Purkinje cell (primary cell): ENCODE data around the gene GAB1. TPM values are rescaled to one million over a fixed set of nuclear protein-coding genes. Genes with fewer than 3 reads are reported as not detected.

ENCODE experiments used
- polyA plus RNA-seq: library from polyadenylated mRNA; unstranded; fragments of >200 nt; fragmentation: Nextera tagmentation; gene quantifications from 2 replicates; pipeline ENCODE4 v1.2.1, GENCODE V29; 2014

Gene GAB1
- 2.4 and 2.8 TPM in 2 replicates for polyA plus RNA-seq

DNA sequence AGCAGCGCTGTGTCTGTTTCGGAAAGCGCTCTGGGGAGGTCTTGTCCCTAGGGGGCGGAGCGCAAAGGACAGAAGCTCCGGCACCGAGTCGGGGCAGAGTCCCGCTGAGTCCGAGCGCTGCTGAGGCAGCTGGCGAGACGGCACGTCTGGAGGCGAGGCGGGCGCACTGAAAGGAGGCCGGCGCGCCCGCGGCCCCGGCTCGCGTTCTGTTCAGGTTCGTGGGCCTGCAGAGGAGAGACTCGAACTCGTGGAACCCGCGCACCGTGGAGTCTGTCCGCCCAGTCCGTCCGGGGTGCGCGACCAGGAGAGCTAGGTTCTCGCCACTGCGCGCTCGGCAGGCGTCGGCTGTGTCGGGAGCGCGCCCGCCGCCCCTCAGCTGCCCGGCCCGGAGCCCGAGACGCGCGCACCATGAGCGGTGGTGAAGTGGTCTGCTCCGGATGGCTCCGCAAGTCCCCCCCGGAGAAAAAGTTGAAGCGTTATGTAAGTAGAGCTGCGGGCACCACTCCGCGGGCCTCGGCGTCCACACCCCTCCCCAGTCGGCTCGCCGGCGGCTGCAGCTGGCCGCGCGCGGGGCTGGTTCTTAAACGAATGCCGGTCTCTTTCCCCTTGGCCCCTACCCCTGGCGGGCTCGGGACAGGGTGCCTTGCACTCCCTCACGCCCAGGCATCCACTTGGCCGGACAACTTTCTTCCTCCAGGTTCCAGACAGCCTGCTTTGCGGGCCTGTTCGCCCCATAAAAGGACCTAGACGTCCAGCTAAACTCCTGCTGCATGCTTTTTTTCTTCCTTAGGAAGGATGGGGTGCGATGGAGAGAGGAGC is at the start of gene GAB1:
Gene GAB1, plus strand, starts transcription at position 96 of the 819 bp plus-strand sequence. Its CDS starts 313 bp downstream, at position 409.

GRCh38 chr4:143513314-143514168 is 176.9 kb downstream of the GAB1 start, which contains the start of gene SMARCA5:
TSS of gene SMARCA5 (plus strand) at chr4:143513702. CDS start at chr4:143513925, 223 bp downstream.

Other genes with a start within 250 kb of the GAB1 start
- gene USP38, start 152.0 kb upstream of the GAB1 start, polyA plus RNA-seq = 7.2 and 7.6 TPM in 2 replicates
- 40.7 and 43.2 TPM in 2 replicates for gene SMARCA5, start 176.8 kb downstream of the GAB1 start, polyA plus RNA-seq